Measurements from ENCODE around the gene WWC2. TPM values are rescaled to one million over a fixed set of nuclear protein-coding genes. Genes with fewer than 3 reads are reported as not detected.

The WWC2 gene
- total RNA-seq, 1 donor from 2014 or later: 18.2 TPM

- DNase-seq: no peak
- no peak overlapping the region for H3K27ac Mint-ChIP-seq (ENCODE audit: unreplicated experiment)
These were observed 249.1 kb downstream of the WWC2 start for GRCh38 chr4:183348136-183348535.

GRCh38 chr4:183348706-183349659 lies 249.9 kb downstream of the WWC2 start:
- Mint-ChIP-seq H3K4me3 (ENCODE audit: unreplicated experiment) (no peak overlapping the region), H3K9me3 (ENCODE audit: unreplicated experiment) (peaks cover 4% of the 10 kb centered on the region), H3K27ac (ENCODE audit: unreplicated experiment) (no peak overlapping the region), H3K4me1 (ENCODE audit: low read depth, unreplicated experiment) (peaks cover 6% of the 10 kb centered on the region), H3K36me3 (ENCODE audit: unreplicated experiment) (no peaks in the 10 kb centered on the region), H3K27me3 (ENCODE audit: unreplicated experiment) (peaks cover 6% of the 10 kb centered on the region)
- no peak for DNase-seq
- no peak for TF ChIP-seq CTCF (IDR thresholded peaks at IDR 0.05; ENCODE audit: partially characterized antibody, unreplicated experiment)

More at GRCh38 chr4:183348136-183348535, 249.1 kb downstream of the WWC2 start:
- Mint-ChIP-seq H3K4me1 (ENCODE audit: low read depth, unreplicated experiment) (peaks cover 6% of the 10 kb centered on the region), H3K9me3 (ENCODE audit: unreplicated experiment) (peaks cover 4% of the 10 kb centered on the region), H3K36me3 (ENCODE audit: unreplicated experiment) (no peaks in the 10 kb centered on the region), H3K4me3 (ENCODE audit: unreplicated experiment) (no peak overlapping the region), H3K27me3 (ENCODE audit: unreplicated experiment) (peaks cover 6% of the 10 kb centered on the region)
- TF ChIP-seq CTCF (IDR thresholded peaks at IDR 0.05; ENCODE audit: partially characterized antibody, unreplicated experiment): no peak

GRCh38 chr4:183349673-183350072 lies 250.6 kb downstream of the WWC2 start:
- Mint-ChIP-seq H3K9me3 (ENCODE audit: unreplicated experiment) (peaks cover 4% of the 10 kb centered on the region), H3K4me1 (ENCODE audit: low read depth, unreplicated experiment) (peaks cover 6% of the 10 kb centered on the region), H3K36me3 (ENCODE audit: unreplicated experiment) (no peaks in the 10 kb centered on the region), H3K27ac (ENCODE audit: unreplicated experiment) (no peak overlapping the region), H3K27me3 (ENCODE audit: unreplicated experiment) (peaks cover 6% of the 10 kb centered on the region), H3K4me3 (ENCODE audit: unreplicated experiment) (no peak overlapping the region)
- no peak for DNase-seq
- no peak for TF ChIP-seq CTCF (IDR thresholded peaks at IDR 0.05; ENCODE audit: partially characterized antibody, unreplicated experiment)

GRCh38 chr4:183350317-183351071 lies 251.4 kb downstream of the WWC2 start:
- H3K36me3 Mint-ChIP-seq (ENCODE audit: unreplicated experiment): no peaks in the 10 kb centered on the region
- no peak overlapping the region for H3K4me3 Mint-ChIP-seq (ENCODE audit: unreplicated experiment)
- peaks cover 2% of the 10 kb centered on the region for H3K4me1 Mint-ChIP-seq (ENCODE audit: low read depth, unreplicated experiment)
- no peak for TF ChIP-seq CTCF (IDR thresholded peaks at IDR 0.05; ENCODE audit: partially characterized antibody, unreplicated experiment)
- peaks cover 6% of the 10 kb centered on the region for H3K27me3 Mint-ChIP-seq (ENCODE audit: unreplicated experiment)
- DNase-seq: no peak
- H3K9me3 Mint-ChIP-seq (ENCODE audit: unreplicated experiment): peaks cover 4% of the 10 kb centered on the region
- no peak overlapping the region for H3K27ac Mint-ChIP-seq (ENCODE audit: unreplicated experiment)
